Measurements from ENCODE around the gene KLHDC8B. TPM values are rescaled to one million over a fixed set of nuclear protein-coding genes. Genes with fewer than 3 reads are reported as not detected.

The KLHDC8B gene
- total RNA-seq, 1 experiment from 2014 or later, result 18.6 TPM

DNA sequence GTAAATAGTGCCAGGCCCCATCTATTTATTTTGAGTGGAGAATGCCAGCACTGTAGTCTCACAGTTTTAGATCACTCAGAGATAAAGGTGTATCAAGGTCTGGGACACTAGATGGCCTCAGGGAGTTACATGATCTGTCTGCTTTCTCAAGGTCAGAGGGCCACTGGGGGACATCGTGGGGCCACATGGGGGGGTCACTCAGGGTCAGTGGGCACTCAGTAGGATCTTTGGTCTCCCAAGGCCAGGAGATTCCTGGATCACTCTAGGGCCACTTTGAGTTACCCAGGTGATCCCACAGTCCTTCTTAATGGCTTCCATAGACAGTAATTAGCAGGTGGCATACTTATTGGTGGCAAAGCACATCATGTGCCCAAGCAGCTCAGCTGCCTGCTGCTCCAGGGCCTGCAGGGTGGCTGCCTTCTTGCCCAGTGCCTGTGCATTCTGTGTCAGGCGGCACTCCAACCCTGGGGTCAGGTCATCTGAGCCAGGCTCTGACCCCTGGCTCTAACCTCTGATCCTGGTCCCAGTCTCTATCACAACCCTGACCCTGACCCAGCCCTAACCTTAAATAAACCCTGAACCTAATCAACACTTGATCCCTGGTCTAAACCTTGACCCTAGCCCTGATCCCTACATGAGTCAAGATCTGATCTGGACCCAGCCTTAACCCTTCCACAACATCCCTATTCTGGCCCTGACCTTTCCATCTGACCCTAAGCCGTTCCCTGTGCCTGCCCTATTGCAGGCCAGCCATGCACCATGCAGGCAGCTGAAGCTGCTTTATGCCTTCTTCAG lies 36.7 kb upstream of the KLHDC8B start:
- Histone ChIP-seq H3K27ac (no peak overlapping the region), H3K36me3 (peaks cover 28% of the 10 kb centered on the region), H3K4me3 (no peak overlapping the region), H3K27me3 (replicated peaks) (no peaks in the 10 kb centered on the region), H3K4me1 (replicated peaks) (peaks cover 18% of the 10 kb centered on the region), H3K9me3 (replicated peaks) (no peaks in the 10 kb centered on the region)
- no peak for DNase-seq (ENCODE audit: low read depth in 1 of 2, low spot score in 2 of 2)

DNA sequence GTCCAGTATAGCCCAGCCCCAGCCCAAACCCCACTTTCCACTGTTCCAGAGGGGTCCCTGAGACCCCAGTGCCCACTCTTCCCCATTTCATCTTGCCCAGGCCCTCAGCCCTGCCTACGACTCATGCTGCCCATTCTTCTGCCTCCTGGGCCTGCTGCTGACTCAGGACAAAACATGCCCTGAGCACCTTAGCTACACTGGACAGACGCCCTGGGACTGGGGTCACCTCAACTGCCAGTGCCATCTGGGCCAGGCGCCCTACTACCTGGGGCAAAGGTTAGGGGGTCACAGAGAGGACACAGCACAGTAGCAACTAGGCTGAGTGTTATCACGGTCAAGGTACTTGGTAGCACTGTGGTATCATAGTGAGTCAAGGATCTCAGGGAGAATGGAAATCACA lies 35.9 kb upstream of the KLHDC8B start:
- H3K36me3 ChIP-seq, result peaks cover 20% of the 10 kb centered on the region
- H3K4me3 ChIP-seq, result no peak overlapping the region
- H3K9me3 ChIP-seq (replicated peaks), result no peaks in the 10 kb centered on the region
- no peak overlapping the region for H3K27ac ChIP-seq
- no peak for DNase-seq (ENCODE audit: low read depth in 1 of 2, low spot score in 2 of 2)
- H3K27me3 ChIP-seq (replicated peaks), result no peaks in the 10 kb centered on the region
- peaks cover 18% of the 10 kb centered on the region for H3K4me1 ChIP-seq (replicated peaks)

DNA sequence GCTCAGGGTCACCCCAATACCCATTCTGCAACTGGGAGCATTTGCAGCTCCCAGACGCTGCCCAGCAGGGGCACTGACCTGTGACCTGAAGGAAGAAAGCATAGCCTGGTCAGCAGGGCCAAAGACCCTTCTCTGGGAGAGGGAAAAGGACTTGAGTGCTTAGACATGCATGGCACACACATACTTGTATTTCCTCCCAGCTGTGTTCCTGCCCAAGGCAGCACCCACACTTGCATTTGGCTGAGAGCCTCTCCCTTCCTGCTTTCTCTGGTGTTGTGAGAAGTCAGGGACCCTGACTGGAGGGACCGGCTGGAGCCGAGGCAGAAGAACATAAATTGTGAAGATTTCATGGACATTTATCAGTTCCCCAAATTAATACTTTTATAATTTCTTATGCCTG lies 31.3 kb upstream of the KLHDC8B start:
- Histone ChIP-seq H3K9me3 (replicated peaks) (0 out of 2 replicates have a peak, but pooled peaks cover 4% of the 10 kb centered on the region), H3K27me3 (replicated peaks) (no peaks in the 10 kb centered on the region), H3K4me1 (replicated peaks) (no peaks in the 10 kb centered on the region), H3K36me3 (no peaks in the 10 kb centered on the region), H3K27ac (no peak overlapping the region), H3K4me3 (no peak overlapping the region)
- no peak for DNase-seq (ENCODE audit: low read depth in 1 of 2, low spot score in 2 of 2)

DNA sequence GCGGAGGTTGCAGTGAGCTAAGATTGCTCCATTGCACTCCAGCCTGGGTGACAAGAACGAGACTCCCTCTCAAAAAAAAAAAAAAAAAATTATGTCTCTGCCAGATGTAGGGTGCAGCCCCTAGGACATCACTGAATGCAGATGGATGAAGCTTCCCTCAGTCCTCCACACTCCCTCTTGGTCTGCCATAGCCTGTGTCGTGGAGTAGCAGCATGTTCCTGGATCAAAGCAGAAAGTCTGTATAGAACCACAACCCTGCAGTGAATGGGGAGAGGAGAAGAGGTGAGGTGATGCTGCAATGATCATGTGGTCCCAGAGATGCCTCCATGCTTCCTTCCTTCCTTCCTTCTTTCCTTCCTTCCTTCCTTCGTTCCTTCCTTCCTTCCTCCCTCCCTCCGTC lies 23.2 kb upstream of the KLHDC8B start:
- Histone ChIP-seq H3K27ac (no peak overlapping the region), H3K4me3 (no peak overlapping the region), H3K9me3 (replicated peaks) (no peaks in the 10 kb centered on the region), H3K4me1 (replicated peaks) (no peaks in the 10 kb centered on the region), H3K36me3 (no peaks in the 10 kb centered on the region), H3K27me3 (replicated peaks) (no peaks in the 10 kb centered on the region)
- no peak for DNase-seq (ENCODE audit: low read depth in 1 of 2, low spot score in 2 of 2)

DNA sequence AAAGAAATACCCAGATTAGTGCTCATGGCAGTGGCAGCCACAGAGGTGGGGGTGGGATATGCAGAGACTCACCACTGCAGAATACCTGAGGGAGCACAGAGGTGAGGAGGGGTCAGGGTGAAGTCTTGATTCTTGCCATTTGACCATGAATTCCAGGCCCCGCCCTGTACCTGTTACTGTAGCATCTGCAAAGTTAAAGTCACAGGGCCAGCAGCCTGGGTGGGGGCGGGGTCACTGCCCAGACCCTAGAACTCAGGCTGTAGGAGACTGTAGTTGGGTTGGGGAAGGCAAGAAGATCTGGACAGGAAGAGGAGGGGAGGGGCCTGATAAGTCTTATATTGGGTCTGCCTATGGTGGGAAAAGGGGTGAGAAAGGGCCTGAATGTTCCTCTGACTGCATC lies 19.8 kb upstream of the KLHDC8B start:
- Histone ChIP-seq H3K36me3 (no peaks in the 10 kb centered on the region), H3K27me3 (replicated peaks) (no peaks in the 10 kb centered on the region), H3K9me3 (replicated peaks) (no peaks in the 10 kb centered on the region), H3K4me3 (no peak overlapping the region), H3K27ac (no peak overlapping the region), H3K4me1 (replicated peaks) (no peaks in the 10 kb centered on the region)
- DNase-seq (ENCODE audit: low read depth in 1 of 2, low spot score in 2 of 2), result no peak

DNA sequence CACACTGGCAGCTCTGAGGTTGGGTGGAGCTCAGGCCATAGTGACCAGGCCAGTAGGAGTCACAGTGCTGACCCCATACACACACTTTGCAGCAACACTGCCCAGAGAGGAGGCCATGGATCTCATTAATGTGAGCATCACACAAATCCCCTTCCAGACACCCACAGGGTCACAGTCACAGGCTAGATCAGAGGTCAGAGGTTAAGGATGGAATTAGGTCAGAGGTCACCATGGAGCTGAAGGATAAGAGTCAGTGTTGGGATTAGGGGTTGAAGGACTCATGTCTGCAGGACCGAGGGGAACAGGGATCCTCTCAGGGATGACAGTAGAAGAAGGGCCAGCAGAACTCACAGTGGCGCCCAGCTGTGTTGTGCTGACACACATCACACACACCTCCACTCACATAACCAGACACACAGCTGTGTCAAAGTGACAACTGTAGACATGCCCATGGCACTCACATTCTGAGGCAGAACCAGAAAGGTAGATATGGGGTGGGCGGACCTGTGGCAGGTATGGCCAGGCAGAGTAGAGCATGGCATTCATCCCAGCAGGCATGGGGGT lies 18.0 kb upstream of the KLHDC8B start:
- H3K4me3 ChIP-seq, result no peak overlapping the region
- H3K4me1 ChIP-seq (replicated peaks), result no peaks in the 10 kb centered on the region
- H3K27ac ChIP-seq, result no peak overlapping the region
- no peak for DNase-seq (ENCODE audit: low read depth in 1 of 2, low spot score in 2 of 2)
- no peaks in the 10 kb centered on the region for H3K9me3 ChIP-seq (replicated peaks)
- no peaks in the 10 kb centered on the region for H3K36me3 ChIP-seq
- no peaks in the 10 kb centered on the region for H3K27me3 ChIP-seq (replicated peaks)

DNA sequence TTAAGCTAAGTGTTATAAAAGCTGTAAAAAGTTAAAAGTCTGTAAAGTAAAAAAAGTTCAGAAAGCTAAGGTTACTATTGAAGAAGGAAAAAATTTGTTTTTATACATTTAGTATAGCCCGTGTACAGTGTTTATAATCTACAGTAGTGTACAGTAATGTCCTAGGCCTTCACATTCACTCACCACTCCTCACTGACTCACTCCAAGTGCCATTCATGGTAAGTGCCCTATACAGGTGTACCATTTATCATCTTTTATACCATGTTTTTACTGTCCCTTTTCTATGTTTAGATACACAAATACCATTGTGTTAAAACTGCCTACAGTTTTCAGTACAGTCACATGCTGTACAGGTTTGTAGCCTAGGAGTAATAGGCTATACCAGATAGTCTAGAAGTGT lies 14.1 kb upstream of the KLHDC8B start:
- Histone ChIP-seq H3K27me3 (replicated peaks) (no peaks in the 10 kb centered on the region), H3K9me3 (replicated peaks) (no peaks in the 10 kb centered on the region), H3K4me3 (no peak overlapping the region), H3K4me1 (replicated peaks) (no peaks in the 10 kb centered on the region), H3K27ac (no peak overlapping the region), H3K36me3 (peaks cover 12% of the 10 kb centered on the region)
- no peak for DNase-seq (ENCODE audit: low read depth in 1 of 2, low spot score in 2 of 2)

DNA sequence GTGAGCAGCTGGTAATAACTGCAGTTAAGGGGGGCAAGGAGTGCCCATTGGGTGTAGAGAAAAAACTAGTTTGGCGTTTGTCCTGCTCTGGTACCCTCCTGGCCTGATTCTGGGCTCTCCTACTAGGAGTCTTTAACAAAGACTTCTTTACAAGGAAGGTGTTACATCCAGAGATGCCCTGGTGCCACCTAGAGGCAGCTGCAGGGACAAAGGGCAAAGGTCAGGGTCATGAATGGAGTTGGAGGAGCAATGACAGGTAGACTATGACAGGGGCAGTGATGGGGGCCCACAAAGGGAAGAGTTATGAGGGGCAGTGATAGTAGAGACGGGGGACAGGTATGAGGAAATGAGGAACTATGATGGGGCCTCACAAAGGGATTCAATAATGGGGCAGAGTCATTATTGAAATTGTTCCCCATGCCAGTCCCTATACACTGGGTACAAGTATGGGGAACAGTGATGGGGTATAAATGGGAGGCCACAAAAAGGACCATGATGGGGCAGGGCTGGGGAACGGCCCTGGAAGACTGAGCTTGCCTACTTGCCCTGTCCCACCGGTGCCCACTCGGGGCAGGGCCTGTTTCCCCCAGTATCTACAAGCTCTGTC lies 13.2 kb upstream of the KLHDC8B start:
- no peak for DNase-seq (ENCODE audit: low read depth in 1 of 2, low spot score in 2 of 2)
- Histone ChIP-seq H3K27me3 (replicated peaks) (no peaks in the 10 kb centered on the region), H3K4me3 (no peak overlapping the region), H3K9me3 (replicated peaks) (no peaks in the 10 kb centered on the region), H3K27ac (no peak overlapping the region), H3K4me1 (replicated peaks) (no peaks in the 10 kb centered on the region), H3K36me3 (peaks cover 18% of the 10 kb centered on the region)

DNA sequence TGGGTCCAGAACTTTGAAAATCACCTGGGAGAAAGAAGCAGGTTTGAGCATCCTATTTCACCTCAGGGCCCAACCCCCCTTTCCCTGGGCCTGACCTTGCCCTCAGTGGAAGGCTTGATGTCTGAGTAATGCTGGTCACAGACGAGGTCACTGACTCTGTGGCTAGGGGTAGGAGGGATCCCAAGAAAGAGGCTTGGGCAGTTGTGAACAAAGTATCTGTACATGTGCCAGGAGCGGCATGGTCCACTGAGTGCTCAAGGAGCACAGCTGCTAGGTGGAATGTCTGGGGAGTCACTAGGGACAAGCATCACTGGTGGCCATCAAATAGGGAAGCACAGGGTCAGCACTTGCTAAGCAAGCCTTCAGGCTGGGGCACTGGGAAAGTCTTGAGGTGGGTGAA lies 12.6 kb upstream of the KLHDC8B start:
- DNase-seq (ENCODE audit: low read depth in 1 of 2, low spot score in 2 of 2), result no peak
- no peak overlapping the region for H3K4me3 ChIP-seq
- no peaks in the 10 kb centered on the region for H3K9me3 ChIP-seq (replicated peaks)
- no peak overlapping the region for H3K27ac ChIP-seq
- no peaks in the 10 kb centered on the region for H3K4me1 ChIP-seq (replicated peaks)
- no peaks in the 10 kb centered on the region for H3K27me3 ChIP-seq (replicated peaks)
- peaks cover 23% of the 10 kb centered on the region for H3K36me3 ChIP-seq

DNA sequence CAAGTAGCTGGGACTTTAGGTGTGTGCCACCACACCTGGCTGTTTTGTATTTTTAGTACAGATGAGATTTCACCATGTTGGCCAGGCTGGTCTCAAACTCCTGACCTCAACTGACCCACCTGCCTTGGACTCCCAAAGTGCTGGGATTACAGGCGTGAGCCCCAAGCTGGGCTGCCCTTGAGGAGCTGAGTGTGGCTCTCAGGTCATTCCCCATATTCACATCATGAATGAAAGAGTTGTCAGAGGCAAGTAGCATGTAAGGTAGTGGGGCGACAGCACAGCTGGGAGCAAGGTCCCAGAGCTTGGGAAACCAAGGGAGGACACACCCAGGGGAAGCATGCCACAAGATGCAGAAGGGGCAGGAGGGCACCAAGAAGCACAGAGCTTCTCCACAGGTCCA lies 10.2 kb upstream of the KLHDC8B start:
- H3K36me3 ChIP-seq, result peaks cover 40% of the 10 kb centered on the region
- H3K4me1 ChIP-seq (replicated peaks), result peaks cover 8% of the 10 kb centered on the region
- H3K4me3 ChIP-seq, result no peak overlapping the region
- DNase-seq (ENCODE audit: low read depth in 1 of 2, low spot score in 2 of 2), result no peak
- 0 out of 2 replicates have a peak, but pooled peaks cover under 1% of the 10 kb centered on the region for H3K9me3 ChIP-seq (replicated peaks)
- H3K27me3 ChIP-seq (replicated peaks), result no peaks in the 10 kb centered on the region
- no peak overlapping the region for H3K27ac ChIP-seq

DNA sequence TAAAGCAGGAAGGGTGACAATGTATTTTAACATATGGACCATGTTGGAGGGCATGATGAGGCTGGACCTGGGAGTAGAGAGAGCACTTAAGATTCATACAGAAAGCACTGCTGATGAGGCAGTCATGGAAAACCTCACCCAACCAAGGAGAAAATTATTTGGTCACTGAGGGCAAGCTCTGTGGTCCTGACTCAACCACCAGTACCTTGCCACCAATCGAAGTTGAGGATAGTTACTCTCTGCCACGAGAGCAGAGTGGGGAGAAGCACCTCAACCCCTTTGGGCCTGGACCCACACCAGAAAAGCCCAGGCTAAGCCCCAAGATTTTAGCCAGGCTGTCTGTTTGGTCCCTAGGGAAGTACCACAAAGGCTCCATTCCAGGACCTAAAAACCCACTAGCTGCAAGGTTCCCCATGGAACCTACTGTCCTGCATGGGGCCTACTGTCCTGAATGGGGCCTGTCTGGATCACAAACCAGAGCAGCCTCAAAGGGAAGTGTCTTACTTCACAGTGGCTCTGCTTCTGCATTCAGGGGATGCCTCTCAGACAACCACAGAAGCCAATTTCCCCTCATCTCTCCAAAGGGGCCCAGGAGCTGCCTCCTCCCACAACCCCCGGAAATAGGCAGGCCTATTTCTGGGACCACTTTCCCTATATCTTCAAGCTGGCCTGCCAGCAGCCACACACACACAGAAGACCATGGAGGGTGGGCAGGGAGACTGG lies 9.4 kb upstream of the KLHDC8B start:
- H3K4me3 ChIP-seq, result no peak overlapping the region
- H3K4me1 ChIP-seq (replicated peaks), result peaks cover 13% of the 10 kb centered on the region
- no peak overlapping the region for H3K27ac ChIP-seq
- DNase-seq (ENCODE audit: low read depth in 1 of 2, low spot score in 2 of 2), result no peak
- H3K36me3 ChIP-seq, result peaks cover 41% of the 10 kb centered on the region
- H3K27me3 ChIP-seq (replicated peaks), result no peaks in the 10 kb centered on the region
- peaks cover 2% of the 10 kb centered on the region; the same call in 1 of the 2 replicates for H3K9me3 ChIP-seq (replicated peaks)

DNA sequence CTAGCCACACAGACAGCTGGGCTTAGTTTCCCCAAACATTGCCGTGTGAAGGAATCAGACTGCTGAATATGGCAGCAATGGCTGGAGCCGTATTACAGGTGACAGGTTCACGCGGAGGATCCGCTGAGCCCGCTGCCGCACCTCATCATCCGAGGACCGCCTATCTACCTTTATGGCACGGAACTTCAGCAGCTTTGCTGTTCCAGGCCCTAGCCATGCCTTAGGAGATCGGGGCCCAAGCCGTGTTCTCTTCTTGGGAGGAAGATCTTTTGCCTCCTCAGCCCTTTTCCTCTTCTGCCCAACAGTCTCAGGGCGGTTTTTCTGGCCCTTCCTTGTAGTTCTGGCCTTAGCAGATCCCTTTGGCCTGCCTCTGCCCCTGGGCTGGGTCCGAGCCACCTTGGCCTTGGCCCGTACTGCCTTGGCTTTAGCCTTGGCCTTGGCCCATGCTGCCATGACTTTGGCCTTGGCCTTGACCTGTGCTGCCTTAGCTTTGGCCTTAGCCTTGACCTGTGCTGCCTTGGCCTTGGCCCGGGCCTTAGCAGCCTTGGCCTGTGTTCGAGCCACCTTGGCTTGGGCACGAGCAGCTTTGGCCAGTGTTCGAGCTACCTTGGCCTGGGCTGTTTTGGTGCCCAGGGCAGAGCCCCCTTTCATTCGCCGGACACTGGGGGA lies 8.5 kb upstream of the KLHDC8B start:
- no peak for DNase-seq (ENCODE audit: low read depth in 1 of 2, low spot score in 2 of 2)
- Histone ChIP-seq H3K4me3 (no peak overlapping the region), H3K36me3 (peaks cover 41% of the 10 kb centered on the region), H3K9me3 (replicated peaks) (peaks cover 2% of the 10 kb centered on the region; the same call in 1 of the 2 replicates), H3K4me1 (replicated peaks) (peaks cover 13% of the 10 kb centered on the region), H3K27me3 (replicated peaks) (no peaks in the 10 kb centered on the region), H3K27ac (no peak overlapping the region)

DNA sequence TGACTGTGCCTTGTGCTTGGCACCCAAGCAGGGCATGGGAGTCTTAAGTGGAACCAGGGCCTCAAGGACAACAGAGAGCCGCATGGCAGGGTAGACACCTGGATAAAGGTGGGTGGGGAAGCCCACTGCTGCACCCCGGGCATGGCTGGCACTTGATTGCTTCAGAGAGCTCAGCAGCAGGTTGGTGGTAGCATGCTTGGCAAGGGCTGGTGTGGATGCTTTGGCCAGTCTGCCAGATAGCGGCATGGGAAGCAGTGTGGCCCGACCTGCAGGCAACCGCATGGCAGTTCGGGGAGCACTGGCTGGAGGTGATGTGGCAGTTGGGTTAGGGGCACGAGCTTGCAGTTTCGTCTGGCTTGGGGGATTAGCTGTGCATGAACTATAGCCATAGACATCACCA lies 7.8 kb upstream of the KLHDC8B start:
- Histone ChIP-seq H3K9me3 (replicated peaks) (peaks cover 2% of the 10 kb centered on the region; the same call in 1 of the 2 replicates), H3K4me1 (replicated peaks) (peaks cover 13% of the 10 kb centered on the region), H3K27ac (no peak overlapping the region), H3K4me3 (no peak overlapping the region), H3K36me3 (peaks cover 41% of the 10 kb centered on the region), H3K27me3 (replicated peaks) (no peaks in the 10 kb centered on the region)
- no peak for DNase-seq (ENCODE audit: low read depth in 1 of 2, low spot score in 2 of 2)
